Activated effector memory CD4-positive, alpha-beta T cell treated with Interleukin-2 at 50 U/mL for 16 hours (primary cell): ENCODE data around the gene OLFML3.
A peak's percentile ranks its signal among the peaks of the same experiment; 100 is the strongest.
"Not testable (repeated sequence)": the region's sequence is repeated elsewhere in the genome, so short reads cannot be mapped to it uniquely, and the experiment has no call there.

Source experiments
- DNase-seq: peaks from one replicate; pipeline ENCODE4 v3.0.0-alpha.2; 2020

The OLFML3 gene

GRCh38 chr1:113978863-113979702, at the start of gene OLFML3:
OLFML3 (plus strand) TSS chr1:113979474; CDS start chr1:113979517, 43 bp downstream.
- no peak for DNase-seq

- DNase-seq, result peak; percentile 45
Measured at GRCh38 chr1:113929750-113930498, 49.4 kb upstream of the OLFML3 start.

GRCh38 chr1:113930499-113931161, 48.6 kb upstream of the OLFML3 start:
- peak; percentile 51 for DNase-seq

- no peak for DNase-seq
Measured at GRCh38 chr1:113931451-113931851, 47.8 kb upstream of the OLFML3 start.

- no peak for DNase-seq
Measured at GRCh38 chr1:113934006-113934405, 45.3 kb upstream of the OLFML3 start.

- no peak for DNase-seq
Measured at GRCh38 chr1:113934511-113935055, 44.7 kb upstream of the OLFML3 start.

- no peak for DNase-seq
Measured at GRCh38 chr1:113935176-113935575, 44.1 kb upstream of the OLFML3 start.

- DNase-seq, result no peak
Measured at GRCh38 chr1:113935970-113936369, 43.3 kb upstream of the OLFML3 start.

- DNase-seq, result no peak
Measured at GRCh38 chr1:113937146-113937545, 42.1 kb upstream of the OLFML3 start.

GRCh38 chr1:113938192-113938591, 41.1 kb upstream of the OLFML3 start:
- DNase-seq, result no peak

GRCh38 chr1:113940365-113941244, 38.7 kb upstream of the OLFML3 start:
- peak; percentile 16 for DNase-seq

GRCh38 chr1:113941245-113941559, 38.1 kb upstream of the OLFML3 start:
- DNase-seq, result no peak

- no peak for DNase-seq
Measured at GRCh38 chr1:113942527-113942926, 36.7 kb upstream of the OLFML3 start.

GRCh38 chr1:113943028-113943811, 36.1 kb upstream of the OLFML3 start:
- DNase-seq, result no peak

- DNase-seq, result no peak
Measured at GRCh38 chr1:113945329-113945728, 33.9 kb upstream of the OLFML3 start.

GRCh38 chr1:113946112-113946511, 33.2 kb upstream of the OLFML3 start:
- no peak for DNase-seq

GRCh38 chr1:113946678-113947387, 32.4 kb upstream of the OLFML3 start:
- no peak for DNase-seq

GRCh38 chr1:113947388-113948107, 31.7 kb upstream of the OLFML3 start:
- no peak for DNase-seq

GRCh38 chr1:113948151-113948550, 31.1 kb upstream of the OLFML3 start:
- DNase-seq, result not testable (repeated sequence)

GRCh38 chr1:113949007-113949406, 30.3 kb upstream of the OLFML3 start:
- DNase-seq, result no peak
